HUES64 (cell line): Measurements from ENCODE around the gene ELAVL1.
"Not testable (repeated sequence)": the region's sequence is repeated elsewhere in the genome, so short reads cannot be mapped to it uniquely, and the experiment has no call there.

Source experiments
- H3K27ac ChIP-seq: 2 replicates; pipeline ENCODE4 v1.7.0; 2013; ENCODE audit warnings: low read depth, low read length, inconsistent platforms
- H3K27me3 ChIP-seq: 2 replicates; pipeline ENCODE4 v1.6.1; 2013; ENCODE audit warnings: mild to moderate bottlenecking, low read length; ENCODE audit not compliant: insufficient read depth
- H3K36me3 ChIP-seq: 2 replicates; pipeline ENCODE4 v1.6.1; 2013; ENCODE audit warnings: mild to moderate bottlenecking, low read length; ENCODE audit not compliant: insufficient read depth
- H3K4me1 ChIP-seq: 2 replicates; pipeline ENCODE4 v1.6.1; 2013; ENCODE audit warnings: mild to moderate bottlenecking, low read length, moderate library complexity; ENCODE audit not compliant: insufficient read depth
- H3K4me3 ChIP-seq: 2 replicates; pipeline ENCODE4 v1.5.1; 2013; ENCODE audit warnings: mild to moderate bottlenecking, low read length, moderate library complexity
- H3K9ac ChIP-seq: 2 replicates; pipeline ENCODE4 v1.6.1; 2013; ENCODE audit warnings: mild to moderate bottlenecking, low read depth, low read length
- H3K9me3 ChIP-seq: 2 replicates; pipeline ENCODE4 v1.6.1; 2013; ENCODE audit warnings: low read depth, low read length; ENCODE audit not compliant: insufficient read depth
- WGBS: fragments of 150-250, 120-280 bp; methylation state at CpG from one replicate; pipeline ENCODE4 v1.1.7; 2013; ENCODE audit warnings: missing lambda C conversion rate; 5-methylcytosine and 5-hydroxymethylcytosine counted together

Gene ELAVL1

GRCh38 chr19:7965921-7966665 lies 39.3 kb downstream of the ELAVL1 start:
- H3K27me3 ChIP-seq: no peaks in the 10 kb centered on the region
- H3K4me1 ChIP-seq: peaks cover 12% of the 10 kb centered on the region
- H3K27ac ChIP-seq: no peak overlapping the region
- H3K9ac ChIP-seq: no peak overlapping the region
- no peaks in the 10 kb centered on the region for H3K9me3 ChIP-seq
- peaks cover 89% of the 10 kb centered on the region for H3K36me3 ChIP-seq
- H3K4me3 ChIP-seq: no peak overlapping the region
- WGBS: 93% methylated on average over 12 of the region's 12 CpGs

- Histone ChIP-seq H3K27ac (no peak overlapping the region), H3K9me3 (no peaks in the 10 kb centered on the region), H3K27me3 (no peaks in the 10 kb centered on the region), H3K4me1 (peaks cover 12% of the 10 kb centered on the region), H3K36me3 (peaks cover 94% of the 10 kb centered on the region), H3K4me3 (no peak overlapping the region), H3K9ac (no peak overlapping the region)
- WGBS: 92% methylated on average over 12 of the region's 12 CpGs
Observed at GRCh38 chr19:7965259-7965841, 40.1 kb downstream of the ELAVL1 start.

GRCh38 chr19:7963566-7963965 lies 41.9 kb downstream of the ELAVL1 start:
- 96% methylated on average over 25 of the region's 25 CpGs for WGBS
- Histone ChIP-seq H3K27me3 (no peaks in the 10 kb centered on the region), H3K9me3 (no peaks in the 10 kb centered on the region), H3K36me3 (peaks cover 96% of the 10 kb centered on the region), H3K9ac (no peak overlapping the region), H3K4me3 (no peak overlapping the region), H3K4me1 (no peaks in the 10 kb centered on the region), H3K27ac (no peak overlapping the region)

- Histone ChIP-seq H3K27me3 (no peaks in the 10 kb centered on the region), H3K9ac (no peak overlapping the region), H3K9me3 (no peaks in the 10 kb centered on the region), H3K36me3 (peaks cover 95% of the 10 kb centered on the region), H3K4me3 (no peak overlapping the region), H3K4me1 (no peaks in the 10 kb centered on the region), H3K27ac (no peak overlapping the region)
- WGBS: 95% methylated on average over 22 of the region's 22 CpGs
Observed at GRCh38 chr19:7962644-7963268, 42.7 kb downstream of the ELAVL1 start.

- WGBS: 97% methylated on average over 12 of the region's 13 CpGs
- Histone ChIP-seq H3K9ac (no peak overlapping the region), H3K36me3 (peaks cover 88% of the 10 kb centered on the region), H3K9me3 (no peaks in the 10 kb centered on the region), H3K4me1 (no peaks in the 10 kb centered on the region), H3K27ac (no peak overlapping the region), H3K27me3 (no peaks in the 10 kb centered on the region), H3K4me3 (no peak overlapping the region)
Observed at GRCh38 chr19:7961920-7962626, 43.4 kb downstream of the ELAVL1 start.

GRCh38 chr19:7961082-7961481 lies 44.4 kb downstream of the ELAVL1 start:
- not testable (repeated sequence) for H3K27me3 ChIP-seq, H3K4me3 ChIP-seq, H3K9me3 ChIP-seq, H3K4me1 ChIP-seq, H3K27ac ChIP-seq, H3K9ac ChIP-seq
- WGBS: 86% methylated on average over 4 of the region's 4 CpGs
- H3K36me3 ChIP-seq: peaks cover 78% of the 10 kb centered on the region

GRCh38 chr19:7959211-7959610 lies 46.2 kb downstream of the ELAVL1 start:
- Histone ChIP-seq H3K9ac (no peak overlapping the region), H3K4me3 (no peak overlapping the region), H3K9me3 (no peaks in the 10 kb centered on the region), H3K36me3 (peaks cover 60% of the 10 kb centered on the region), H3K27me3 (no peaks in the 10 kb centered on the region), H3K4me1 (no peaks in the 10 kb centered on the region), H3K27ac (no peak overlapping the region; the same call in 1 of the 2 replicates)
- 86% methylated on average over 6 of the region's 6 CpGs for WGBS

GRCh38 chr19:7955696-7956095 lies 49.7 kb downstream of the ELAVL1 start:
- no peaks in the 10 kb centered on the region for H3K4me1 ChIP-seq
- H3K9me3 ChIP-seq: no peaks in the 10 kb centered on the region
- H3K27ac ChIP-seq: no peak overlapping the region
- no peak overlapping the region for H3K4me3 ChIP-seq
- WGBS: 88% methylated on average over 11 of the region's 11 CpGs
- H3K27me3 ChIP-seq: no peaks in the 10 kb centered on the region
- no peak overlapping the region for H3K9ac ChIP-seq
- H3K36me3 ChIP-seq: peaks cover 25% of the 10 kb centered on the region

GRCh38 chr19:7953576-7953975 lies 51.9 kb downstream of the ELAVL1 start:
- Histone ChIP-seq H3K9me3 (no peaks in the 10 kb centered on the region), H3K27ac (no peak overlapping the region), H3K27me3 (no peaks in the 10 kb centered on the region), H3K9ac (no peak overlapping the region), H3K36me3 (peaks cover 8% of the 10 kb centered on the region), H3K4me3 (no peak overlapping the region), H3K4me1 (no peaks in the 10 kb centered on the region)
- 70% methylated on average over 7 of the region's 7 CpGs for WGBS

GRCh38 chr19:7953060-7953459 lies 52.4 kb downstream of the ELAVL1 start:
- Histone ChIP-seq H3K9ac (no peak overlapping the region), H3K27me3 (no peaks in the 10 kb centered on the region), H3K27ac (no peak overlapping the region), H3K4me1 (no peaks in the 10 kb centered on the region), H3K36me3 (peaks cover 3% of the 10 kb centered on the region; the same call in 1 of the 2 replicates), H3K9me3 (0 out of 2 replicates have a peak, but pooled peaks cover under 1% of the 10 kb centered on the region), H3K4me3 (no peak overlapping the region)
- WGBS: 50% methylated on average over 3 of the region's 3 CpGs

- Histone ChIP-seq H3K4me1 (no peaks in the 10 kb centered on the region), H3K36me3 (peaks cover 4% of the 10 kb centered on the region; the same call in 1 of the 2 replicates), H3K27me3 (no peaks in the 10 kb centered on the region), H3K9me3 (0 out of 2 replicates have a peak, but pooled peaks cover 2% of the 10 kb centered on the region), H3K4me3 (no peak overlapping the region), H3K27ac (no peak overlapping the region), H3K9ac (no peak overlapping the region)
- over 99% methylated on average over 4 of the region's 4 CpGs for WGBS
Observed at GRCh38 chr19:7947939-7948338, 57.5 kb downstream of the ELAVL1 start.
